GM13977 (cell line): ENCODE data around the gene ZNF391.

Experiments used
- DNase-seq: peaks from one replicate; pipeline ENCODE4 v3.0.0; 2012; ENCODE audit warnings: low spot score
- in situ Hi-C: fragments of 300-500 bp; cut with MboI; formaldehyde crosslinking; loops from one replicate; pipeline ENCODE4 v1.12.0; 2022; ENCODE audit warnings: low sequenced_read_pairs, low pct_unique_long_range_greater_than_20kb, mixed read lengths, inconsistent platforms; ENCODE audit not compliant: unreplicated experiment
- TF ChIP-seq, protein P1 (sequence below): IDR thresholded peaks from 2 replicates; pipeline ENCODE4 v1.5.1; 2012; ENCODE audit warnings: mild to moderate bottlenecking, control low read depth; ENCODE audit not compliant: insufficient read depth; ENCODE audit errors: extremely low read depth, missing control alignments

ZNF391 gene

DNA sequence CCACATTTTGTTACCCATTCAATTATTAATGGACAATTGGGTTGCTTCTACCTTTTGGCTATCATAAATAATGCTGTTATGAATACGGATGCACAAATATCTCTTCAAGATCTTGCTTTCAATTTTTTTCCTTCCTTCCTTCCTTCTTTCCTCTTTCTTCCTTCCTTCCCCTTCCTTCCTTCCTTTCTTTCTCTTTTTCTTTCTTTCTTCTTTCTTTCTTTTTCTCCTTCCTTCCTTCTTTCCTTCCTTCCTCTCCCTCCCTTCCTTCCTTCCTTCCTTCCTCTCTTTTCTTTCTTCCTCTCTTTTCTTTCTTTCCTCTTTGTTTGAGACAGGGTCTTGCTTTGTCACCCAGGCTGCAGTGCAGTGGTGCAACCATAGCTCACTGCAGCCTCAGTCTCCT, 45.2 kb downstream of the ZNF391 start:
- in situ Hi-C loops, result no loop called here
- no peak for DNase-seq

DNA sequence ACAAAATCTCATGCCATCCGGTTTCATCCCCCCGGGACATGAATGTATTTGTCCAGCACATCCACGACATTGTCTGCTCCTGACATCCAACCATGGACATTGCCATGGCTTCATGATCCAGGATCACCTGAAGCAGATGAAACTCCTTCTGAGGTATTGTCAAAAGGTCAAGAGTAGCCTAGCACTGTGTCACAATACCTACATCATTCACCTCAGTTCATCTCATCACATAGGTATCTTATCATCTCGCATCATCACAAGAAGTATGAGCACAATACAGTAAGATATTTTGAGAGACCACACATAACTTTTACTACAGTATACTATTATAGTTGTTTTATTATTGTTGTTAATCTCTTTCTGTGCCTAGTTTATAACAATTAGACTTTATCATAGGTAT, 50.8 kb downstream of the ZNF391 start:
- in situ Hi-C loops, result no loop called here
- TF ChIP-seq, protein P1, sequence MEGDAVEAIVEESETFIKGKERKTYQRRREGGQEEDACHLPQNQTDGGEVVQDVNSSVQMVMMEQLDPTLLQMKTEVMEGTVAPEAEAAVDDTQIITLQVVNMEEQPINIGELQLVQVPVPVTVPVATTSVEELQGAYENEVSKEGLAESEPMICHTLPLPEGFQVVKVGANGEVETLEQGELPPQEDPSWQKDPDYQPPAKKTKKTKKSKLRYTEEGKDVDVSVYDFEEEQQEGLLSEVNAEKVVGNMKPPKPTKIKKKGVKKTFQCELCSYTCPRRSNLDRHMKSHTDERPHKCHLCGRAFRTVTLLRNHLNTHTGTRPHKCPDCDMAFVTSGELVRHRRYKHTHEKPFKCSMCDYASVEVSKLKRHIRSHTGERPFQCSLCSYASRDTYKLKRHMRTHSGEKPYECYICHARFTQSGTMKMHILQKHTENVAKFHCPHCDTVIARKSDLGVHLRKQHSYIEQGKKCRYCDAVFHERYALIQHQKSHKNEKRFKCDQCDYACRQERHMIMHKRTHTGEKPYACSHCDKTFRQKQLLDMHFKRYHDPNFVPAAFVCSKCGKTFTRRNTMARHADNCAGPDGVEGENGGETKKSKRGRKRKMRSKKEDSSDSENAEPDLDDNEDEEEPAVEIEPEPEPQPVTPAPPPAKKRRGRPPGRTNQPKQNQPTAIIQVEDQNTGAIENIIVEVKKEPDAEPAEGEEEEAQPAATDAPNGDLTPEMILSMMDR, result no peak
- no peak for DNase-seq

More for the DNA sequence above, 45.2 kb downstream of the ZNF391 start:
- TF ChIP-seq, protein P1, result no peak

DNA sequence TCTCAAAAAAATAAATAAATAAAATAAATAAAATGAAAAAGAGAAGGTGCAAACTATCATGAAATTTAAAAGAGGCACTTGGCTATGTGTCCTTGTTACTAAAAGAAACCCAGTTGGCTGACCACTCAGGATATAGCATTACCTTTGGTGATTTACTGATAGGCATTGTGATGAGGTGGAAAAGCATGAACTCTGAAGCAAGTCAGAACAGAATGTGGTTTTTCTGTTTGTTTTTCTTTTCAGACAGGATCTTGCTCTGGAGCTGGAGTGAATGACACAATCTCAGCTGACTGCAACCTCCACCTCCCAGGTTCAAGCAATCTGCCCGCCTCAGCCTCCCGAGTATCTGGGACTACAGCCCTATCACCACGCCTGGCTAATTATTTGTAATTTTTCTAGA, 52.4 kb downstream of the ZNF391 start:
- TF ChIP-seq, protein P1, result no peak
- in situ Hi-C loops, result no loop called here
- no peak for DNase-seq

DNA sequence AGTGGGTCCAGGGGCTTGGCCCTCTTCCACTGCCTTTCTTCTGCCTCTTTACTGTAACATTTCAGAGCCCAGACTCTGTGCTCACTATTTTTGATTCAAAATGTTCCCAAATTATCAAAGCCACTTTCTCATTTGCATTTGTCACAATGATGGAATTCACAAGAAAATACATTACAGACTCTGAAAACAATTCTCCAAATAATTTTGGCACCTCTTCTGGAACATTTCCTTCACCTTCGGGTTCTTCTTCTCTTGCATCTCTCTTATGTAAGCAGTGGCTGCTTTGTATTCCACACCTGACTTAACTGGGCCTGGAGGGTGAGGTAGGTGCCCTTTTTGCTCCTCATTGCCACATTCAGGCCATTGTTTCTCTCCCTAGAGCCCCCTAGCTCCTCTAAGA, 54.4 kb downstream of the ZNF391 start:
- TF ChIP-seq, protein P1, result no peak
- in situ Hi-C loops, result no loop called here
- no peak for DNase-seq

DNA sequence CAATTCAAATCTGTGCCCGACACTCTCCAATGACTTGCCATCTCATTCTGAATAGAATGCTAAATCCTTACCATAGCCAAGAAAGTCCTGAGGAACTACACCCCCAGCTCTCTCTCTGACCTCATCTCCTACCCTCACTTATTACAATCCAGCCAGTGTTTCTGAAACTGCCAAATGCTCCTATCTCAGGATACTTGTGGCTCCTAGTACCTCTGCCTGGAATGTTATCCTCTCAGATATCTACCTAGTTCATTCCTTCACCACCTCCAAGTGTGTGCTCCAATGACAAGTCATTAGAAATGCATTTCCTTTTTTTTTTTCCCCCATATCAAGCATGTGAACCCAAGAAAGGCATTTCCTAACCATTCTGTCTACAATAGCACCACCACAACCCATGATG, 59.9 kb downstream of the ZNF391 start:
- DNase-seq, result no peak
- TF ChIP-seq, protein P1, result no peak
- in situ Hi-C loops, result no loop called here

DNA sequence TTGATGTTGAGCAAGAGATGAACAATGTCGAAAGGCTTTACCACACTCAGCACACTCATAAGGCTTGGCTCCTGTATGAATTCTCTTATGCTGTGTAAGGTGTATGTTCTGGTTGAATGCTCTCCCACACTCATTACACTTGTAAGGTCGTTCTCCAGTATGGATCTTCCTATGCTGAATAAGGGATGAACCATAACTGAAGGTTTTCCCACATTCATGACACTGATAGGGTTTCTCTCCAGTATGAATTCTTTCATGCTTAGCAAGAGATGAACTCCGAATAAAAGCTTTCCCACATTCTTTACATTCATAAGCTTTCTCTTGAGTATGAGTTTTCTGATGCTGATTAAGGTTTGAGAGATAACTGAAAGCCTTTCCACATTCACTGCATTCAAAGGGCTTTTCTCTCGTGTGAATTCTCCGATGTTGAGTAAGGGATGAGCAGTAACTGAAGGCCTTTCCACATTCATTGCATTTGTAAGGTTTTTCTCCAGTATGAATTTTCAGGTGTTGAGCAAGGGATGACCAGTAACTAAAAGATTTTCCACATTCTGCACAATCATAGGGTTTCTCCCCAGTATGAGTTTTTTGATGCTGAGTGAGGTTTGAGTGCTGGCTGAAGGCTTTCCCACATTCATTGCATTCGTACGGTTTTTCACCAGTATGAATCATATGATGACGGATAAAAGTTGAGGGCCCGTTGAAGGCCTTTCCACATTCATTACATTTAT, 63.3 kb downstream of the ZNF391 start:
- DNase-seq, result no peak
- in situ Hi-C loops, result no loop called here
- TF ChIP-seq, protein P1, result no peak
